Gastrocnemius medialis (tissue), 4 donors: ENCODE measurements around the gene WDHD1.

ENCODE experiments used
- POLR2A ChIP-seq, 2 donors: fragments of 450-650 bp; IDR thresholded peaks; one replicate each; pipeline ENCODE4 v1.6.1; 2017; ENCODE audit warnings: antibody characterized with exemption in 2 of 2, mild to moderate bottlenecking in 2 of 2, moderate library complexity in 2 of 2
- TF ChIP-seq, protein P1 (sequence below), 5 experiments: fragments of 450-650 bp in 3 of 5; fragments of 200-600 bp in 2 of 5; sonication (generic) in 2 of 5; IDR thresholded peaks in 4 of 5; conservative IDR thresholded peaks in 1 of 5; 1 replicate in 4 of 5; 2 replicates in 1 of 5; pipeline ENCODE4 v1.5.1; 2016 to 2019; ENCODE audit warnings: antibody characterized with exemption in 5 of 5, mild to moderate bottlenecking in 3 of 5, moderate library complexity in 3 of 5

DNA sequence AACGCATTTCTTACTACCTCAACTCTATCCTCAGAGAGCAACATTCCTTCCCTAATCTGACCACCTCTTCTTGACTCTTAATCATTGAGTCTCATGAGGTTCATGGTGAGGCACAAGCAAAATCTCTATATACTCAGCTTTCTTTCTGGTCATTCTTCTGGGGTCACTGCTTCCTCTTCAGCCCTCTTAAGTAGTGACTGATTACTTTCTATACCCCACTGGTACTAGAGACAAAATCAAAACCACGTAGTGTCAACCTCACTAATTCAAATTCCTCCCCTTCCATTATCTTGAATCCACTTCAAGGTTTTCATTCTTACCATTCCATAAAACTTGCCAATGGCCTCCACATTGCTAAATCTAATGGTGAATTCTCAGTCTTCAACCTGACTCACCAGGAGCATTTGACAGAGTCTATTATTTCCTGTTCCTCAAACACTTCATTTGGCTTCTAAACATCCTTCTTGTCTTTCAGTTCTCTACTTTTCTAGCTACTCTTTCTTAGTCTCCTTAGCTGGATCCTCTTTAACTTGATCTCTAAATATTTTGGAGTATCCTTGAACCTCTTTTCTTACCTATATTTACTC is 6.8 kb downstream of the WDHD1 start:
- TF ChIP-seq, protein P1, sequence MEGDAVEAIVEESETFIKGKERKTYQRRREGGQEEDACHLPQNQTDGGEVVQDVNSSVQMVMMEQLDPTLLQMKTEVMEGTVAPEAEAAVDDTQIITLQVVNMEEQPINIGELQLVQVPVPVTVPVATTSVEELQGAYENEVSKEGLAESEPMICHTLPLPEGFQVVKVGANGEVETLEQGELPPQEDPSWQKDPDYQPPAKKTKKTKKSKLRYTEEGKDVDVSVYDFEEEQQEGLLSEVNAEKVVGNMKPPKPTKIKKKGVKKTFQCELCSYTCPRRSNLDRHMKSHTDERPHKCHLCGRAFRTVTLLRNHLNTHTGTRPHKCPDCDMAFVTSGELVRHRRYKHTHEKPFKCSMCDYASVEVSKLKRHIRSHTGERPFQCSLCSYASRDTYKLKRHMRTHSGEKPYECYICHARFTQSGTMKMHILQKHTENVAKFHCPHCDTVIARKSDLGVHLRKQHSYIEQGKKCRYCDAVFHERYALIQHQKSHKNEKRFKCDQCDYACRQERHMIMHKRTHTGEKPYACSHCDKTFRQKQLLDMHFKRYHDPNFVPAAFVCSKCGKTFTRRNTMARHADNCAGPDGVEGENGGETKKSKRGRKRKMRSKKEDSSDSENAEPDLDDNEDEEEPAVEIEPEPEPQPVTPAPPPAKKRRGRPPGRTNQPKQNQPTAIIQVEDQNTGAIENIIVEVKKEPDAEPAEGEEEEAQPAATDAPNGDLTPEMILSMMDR (IDR thresholded peaks at IDR 0.05 in 4 of 5, conservative IDR thresholded peaks at IDR 0.05 in 1 of 5) = no peak
- no peak for TF ChIP-seq POLR2A (IDR thresholded peaks at IDR 0.05)
